Measurements from ENCODE around the gene TEKTIP1. TPM values are rescaled to one million over a fixed set of nuclear protein-coding genes. Genes with fewer than 3 reads are reported as not detected.

The TEKTIP1 gene
- polyA plus RNA-seq, 3 donors, result 3.3 to 10.7 (median 6.5) TPM

Other genes with a start within 250 kb of the TEKTIP1 start
- gene NFIC, start 172.6 kb upstream of the TEKTIP1 start, polyA plus RNA-seq (ENCODE audit: insufficient read length in 3 of 3), result 10 to 100 TPM; 19.6 to 30.0 (median 28.3) TPM
- gene SMIM24, start 58.6 kb upstream of the TEKTIP1 start, polyA plus RNA-seq (ENCODE audit: insufficient read length in 3 of 3), result 100 to 1,000 TPM; 440 to 614 (median 522) TPM
- under 1 TPM in 2 of 3 donors, not detected in 1; 0.22 to 0.74 TPM for gene SMIM44, start 55.7 kb upstream of the TEKTIP1 start, polyA plus RNA-seq (ENCODE audit: insufficient read length in 3 of 3)
- gene DOHH, start 38.5 kb upstream of the TEKTIP1 start, polyA plus RNA-seq (ENCODE audit: insufficient read length in 3 of 3), result 10 to 100 TPM in 1 of 3 donors, 1 to 10 TPM in 2; 5.4 to 11.8 (median 9.6) TPM
- 10 to 100 TPM; 41.8 to 65.0 (median 55.1) TPM for gene FZR1, start 32.9 kb upstream of the TEKTIP1 start, polyA plus RNA-seq (ENCODE audit: insufficient read length in 3 of 3)
- gene MFSD12, start 18.4 kb downstream of the TEKTIP1 start, polyA plus RNA-seq (ENCODE audit: insufficient read length in 3 of 3), result 10 to 100 TPM; 44.0 to 93.7 (median 60.7) TPM
- gene HMG20B, start 33.8 kb downstream of the TEKTIP1 start, polyA plus RNA-seq (ENCODE audit: insufficient read length in 3 of 3), result 10 to 100 TPM; 67.6 to 94.6 (median 91.9) TPM
- 1 to 10 TPM; 3.1 to 3.8 (median 3.6) TPM for gene GIPC3, start 46.3 kb downstream of the TEKTIP1 start, polyA plus RNA-seq (ENCODE audit: insufficient read length in 3 of 3)
- gene TBXA2R, start 67.7 kb downstream of the TEKTIP1 start, polyA plus RNA-seq (ENCODE audit: insufficient read length in 3 of 3), result 1 to 10 TPM; 2.2 to 4.2 (median 3.5) TPM
- gene CACTIN, start 87.6 kb downstream of the TEKTIP1 start, polyA plus RNA-seq (ENCODE audit: insufficient read length in 3 of 3), result 10 to 100 TPM; 17.5 to 30.8 (median 28.9) TPM
- gene PIP5K1C, start 161.3 kb downstream of the TEKTIP1 start, polyA plus RNA-seq (ENCODE audit: insufficient read length in 3 of 3), result 10 to 100 TPM; 19.7 to 30.2 (median 28.9) TPM
- gene TJP3, start 169.2 kb downstream of the TEKTIP1 start, polyA plus RNA-seq (ENCODE audit: insufficient read length in 3 of 3), result 10 to 100 TPM in 2 of 3 donors, 1 to 10 TPM in 1; 8.3 to 14.8 (median 11.1) TPM
- gene APBA3, start 222.5 kb downstream of the TEKTIP1 start, polyA plus RNA-seq (ENCODE audit: insufficient read length in 3 of 3), result 10 to 100 TPM; 11.7 to 21.0 (median 18.5) TPM
- gene MRPL54, start 223.5 kb downstream of the TEKTIP1 start, polyA plus RNA-seq (ENCODE audit: insufficient read length in 3 of 3), result 10 to 100 TPM; 26.4 to 46.6 (median 42.0) TPM
- not detected for gene RAX2, start 233.1 kb downstream of the TEKTIP1 start, polyA plus RNA-seq (ENCODE audit: insufficient read length in 3 of 3)
- gene MATK, start 247.2 kb downstream of the TEKTIP1 start, polyA plus RNA-seq (ENCODE audit: insufficient read length in 3 of 3), result 1 to 10 TPM in 1 of 3 donors, under 1 TPM in 2; 0.88 to 1.9 (median 0.90) TPM

Data from renal cortex interstitium (tissue), 3 donors.